Fibroblast of lung (primary cell): ENCODE data around the gene MYDGF. TPM values are rescaled to one million over a fixed set of nuclear protein-coding genes. Genes with fewer than 3 reads are reported as not detected.

ENCODE experiments used
- DNase-seq, 2 donors: peaks; one replicate each; pipeline versions ENCODE4 v3.0.0 to v3.0.0-alpha.2; 2010; ENCODE audit warnings: low read depth in 2 of 2
- H2AFZ ChIP-seq: 2 replicates; pipeline ENCODE4 v1.5.1; 2012; ENCODE audit warnings: low read length, control low read depth, inconsistent platforms
- H3K27ac ChIP-seq: 2 replicates; pipeline ENCODE4 v1.5.1; 2011; ENCODE audit warnings: low read length, control low read depth; ENCODE audit not compliant: insufficient read depth
- H3K27me3 ChIP-seq: 2 replicates; pipeline ENCODE4 v1.5.1; 2011; ENCODE audit warnings: mild to moderate bottlenecking, low read length; ENCODE audit not compliant: control insufficient read depth, insufficient read depth
- H3K36me3 ChIP-seq: 2 replicates; pipeline ENCODE4 v1.5.1; 2011; ENCODE audit warnings: low read length; ENCODE audit not compliant: control insufficient read depth, insufficient read depth
- H3K4me1 ChIP-seq: 2 replicates; pipeline ENCODE4 v1.5.1; 2011; ENCODE audit warnings: low read length; ENCODE audit not compliant: control insufficient read depth, insufficient read depth; ENCODE audit errors: extremely low read depth
- H3K4me2 ChIP-seq: 2 replicates; pipeline ENCODE4 v1.5.1; 2011; ENCODE audit warnings: low read length, control low read depth; ENCODE audit not compliant: insufficient read depth; ENCODE audit errors: extremely low read depth
- H3K4me3 ChIP-seq, 4 experiments: fragments of 200-600 bp in 1 of 4; sonication (generic) in 1 of 4; replicated peaks in 1 of 4; 2 replicates each; pipeline ENCODE4 v1.5.1; 2011 to 2016; ENCODE audit warnings: low read length in 4 of 4, low read depth in 3 of 4, mild to moderate bottlenecking in 3 of 4, control low read depth in 2 of 4, inconsistent platforms in 1 of 4, mixed read lengths in 1 of 4; ENCODE audit not compliant: insufficient read depth in 1 of 4; ENCODE audit errors: control extremely low read depth in 1 of 4
- H3K79me2 ChIP-seq: 2 replicates; pipeline ENCODE4 v1.5.1; 2012; ENCODE audit warnings: mild to moderate bottlenecking, low read length, inconsistent platforms; ENCODE audit not compliant: control insufficient read depth, insufficient read depth
- H3K9ac ChIP-seq: 2 replicates; pipeline ENCODE4 v1.5.1; 2011; ENCODE audit warnings: mild to moderate bottlenecking, low read length, control low read depth; ENCODE audit not compliant: insufficient read depth
- H3K9me3 ChIP-seq: 2 replicates; pipeline ENCODE4 v1.5.1; 2012; ENCODE audit warnings: low read depth, low read length; ENCODE audit not compliant: control insufficient read depth, insufficient read depth
- H4K20me1 ChIP-seq: 2 replicates; pipeline ENCODE4 v1.5.1; 2011; ENCODE audit warnings: low read length; ENCODE audit not compliant: control insufficient read depth, insufficient read depth; ENCODE audit errors: extremely low read depth
- EZH2 ChIP-seq: IDR thresholded peaks from 2 replicates; pipeline ENCODE4 v1.5.1; 2012; ENCODE audit warnings: low read length, control low read depth, mild to moderate bottlenecking; ENCODE audit errors: missing control alignments
- polyA plus RNA-seq, 2 donors: library from polyadenylated mRNA; depleted of rRNA in 1 of 2; stranded (reverse) in 1 of 2; unstranded in 1 of 2; fragments of >200 nt; gene quantifications; 2 replicates each; pipeline ENCODE4 v1.2.1, GENCODE V29; 2011 to 2012; ENCODE audit warnings: missing spikeins in 1 of 2
- total RNA-seq: library from RNA; depleted of rRNA; stranded (reverse); fragments of >200 nt; gene quantifications from 2 replicates; pipeline ENCODE4 v1.2.1, GENCODE V29; 2014
- TF ChIP-seq, protein P1 (sequence below), 2 donors: IDR thresholded peaks in 1 of 2; conservative IDR thresholded peaks in 1 of 2; 1 replicate in 1 of 2; 2 replicates in 1 of 2; pipeline ENCODE4 v1.5.1; 2011 to 2012; ENCODE audit warnings: low read length in 2 of 2, control low read depth in 1 of 2, inconsistent platforms in 1 of 2, low read depth in 1 of 2, mild to moderate bottlenecking in 1 of 2

MYDGF gene
- total and polyA plus RNA-seq, 2 donors (not counting 1 experiment from before 2014, with no cell fraction given) = 167 to 181 TPM

- H3K4me1 ChIP-seq = peaks cover 19% of the 10 kb centered on the region
- H3K27me3 ChIP-seq = no peaks in the 10 kb centered on the region
Measured at GRCh38 chr19:4711211-4711610, 41.1 kb upstream of the MYDGF start.

DNA sequence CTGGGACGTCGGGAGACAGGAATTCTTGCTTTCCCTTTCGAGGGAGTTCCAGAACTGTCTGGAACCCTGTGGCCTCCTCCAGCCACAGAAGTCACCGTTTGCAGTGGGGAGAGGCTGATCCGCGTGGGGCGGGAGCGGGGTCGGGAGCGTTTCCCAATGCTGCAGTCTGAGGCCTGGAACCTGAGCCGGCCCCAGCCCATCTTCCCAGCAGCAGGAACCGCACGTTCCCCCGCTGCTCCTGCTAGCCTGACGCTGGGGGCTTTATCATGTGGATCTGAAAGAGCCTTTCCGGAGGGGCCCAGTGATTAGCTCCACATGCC lies 40.1 kb upstream of the MYDGF start:
- no peak for DNase-seq
- H3K79me2 ChIP-seq = peaks cover 7% of the 10 kb centered on the region
- H3K36me3 ChIP-seq = peaks cover 33% of the 10 kb centered on the region
- no peaks in the 10 kb centered on the region for H3K9me3 ChIP-seq
- no peak overlapping the region for H3K4me2 ChIP-seq
- no peak for TF ChIP-seq EZH2
- TF ChIP-seq, protein P1, sequence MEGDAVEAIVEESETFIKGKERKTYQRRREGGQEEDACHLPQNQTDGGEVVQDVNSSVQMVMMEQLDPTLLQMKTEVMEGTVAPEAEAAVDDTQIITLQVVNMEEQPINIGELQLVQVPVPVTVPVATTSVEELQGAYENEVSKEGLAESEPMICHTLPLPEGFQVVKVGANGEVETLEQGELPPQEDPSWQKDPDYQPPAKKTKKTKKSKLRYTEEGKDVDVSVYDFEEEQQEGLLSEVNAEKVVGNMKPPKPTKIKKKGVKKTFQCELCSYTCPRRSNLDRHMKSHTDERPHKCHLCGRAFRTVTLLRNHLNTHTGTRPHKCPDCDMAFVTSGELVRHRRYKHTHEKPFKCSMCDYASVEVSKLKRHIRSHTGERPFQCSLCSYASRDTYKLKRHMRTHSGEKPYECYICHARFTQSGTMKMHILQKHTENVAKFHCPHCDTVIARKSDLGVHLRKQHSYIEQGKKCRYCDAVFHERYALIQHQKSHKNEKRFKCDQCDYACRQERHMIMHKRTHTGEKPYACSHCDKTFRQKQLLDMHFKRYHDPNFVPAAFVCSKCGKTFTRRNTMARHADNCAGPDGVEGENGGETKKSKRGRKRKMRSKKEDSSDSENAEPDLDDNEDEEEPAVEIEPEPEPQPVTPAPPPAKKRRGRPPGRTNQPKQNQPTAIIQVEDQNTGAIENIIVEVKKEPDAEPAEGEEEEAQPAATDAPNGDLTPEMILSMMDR (conservative IDR thresholded peaks at IDR 0.05 in 1 of 2, IDR thresholded peaks at IDR 0.05 in 1 of 2; ENCODE audit: low read depth in 1 of 2, low read length in 2 of 2) = no peak
- no peak overlapping the region for H3K4me3 ChIP-seq
- H3K27me3 ChIP-seq = no peaks in the 10 kb centered on the region
- no peak overlapping the region for H2AFZ ChIP-seq
- H3K9ac ChIP-seq = no peak overlapping the region
- no peaks in the 10 kb centered on the region for H4K20me1 ChIP-seq
- H3K27ac ChIP-seq = peak overlapping the region; percentile 46
- peaks cover 22% of the 10 kb centered on the region for H3K4me1 ChIP-seq

More at GRCh38 chr19:4711211-4711610, 41.1 kb upstream of the MYDGF start:
- no peak for TF ChIP-seq EZH2
- TF ChIP-seq, protein P1 (conservative IDR thresholded peaks at IDR 0.05 in 1 of 2, IDR thresholded peaks at IDR 0.05 in 1 of 2; ENCODE audit: low read depth in 1 of 2, low read length in 2 of 2) = no peak
- Histone ChIP-seq H3K4me3 (no peak overlapping the region), H3K4me2 (no peak overlapping the region), H2AFZ (no peak overlapping the region), H3K27ac (no peak overlapping the region), H4K20me1 (no peaks in the 10 kb centered on the region), H3K9ac (no peak overlapping the region), H3K36me3 (peaks cover 37% of the 10 kb centered on the region), H3K79me2 (peaks cover 9% of the 10 kb centered on the region), H3K9me3 (no peaks in the 10 kb centered on the region)
- DNase-seq = no peak

- Histone ChIP-seq H3K4me2 (no peak overlapping the region), H3K27me3 (no peaks in the 10 kb centered on the region), H3K27ac (peak overlapping the region; percentile 46), H3K4me3 (no peak overlapping the region), H4K20me1 (no peaks in the 10 kb centered on the region), H2AFZ (no peak overlapping the region), H3K36me3 (peaks cover 33% of the 10 kb centered on the region), H3K9me3 (no peaks in the 10 kb centered on the region), H3K4me1 (peaks cover 22% of the 10 kb centered on the region), H3K9ac (no peak overlapping the region), H3K79me2 (peaks cover 6% of the 10 kb centered on the region)
- peak in 1 of 2 donors; percentile 46 for DNase-seq
- TF ChIP-seq EZH2 = no peak
- TF ChIP-seq, protein P1 (conservative IDR thresholded peaks at IDR 0.05 in 1 of 2, IDR thresholded peaks at IDR 0.05 in 1 of 2; ENCODE audit: low read depth in 1 of 2, low read length in 2 of 2) = no peak
Measured at GRCh38 chr19:4709440-4710280, 39.5 kb upstream of the MYDGF start.
